Heart right ventricle (tissue), 16 donors: Measurements from ENCODE around the gene MOB3C. TPM values are rescaled to one million over a fixed set of nuclear protein-coding genes. Genes with fewer than 3 reads are reported as not detected.

Experiments used
- ATAC-seq, 8 donors: fragments of 200-7000 bp; cut with Tn5 transposase; one replicate each; pipeline ENCODE4 v1.9.1; 2020; ENCODE audit warnings: mild to moderate bottlenecking in 8 of 8, moderate library complexity in 8 of 8, moderate number of reproducible peaks in 1 of 8
- DNase-seq, 2 donors: peaks; one replicate each; pipeline ENCODE4 v3.0.0-alpha.2; 2020
- H3K27ac ChIP-seq, 10 donors: fragments of 200-600 bp; sonication (generic) in 2 of 10; one replicate each; pipeline versions ENCODE4 v1.5.0 to v1.8.0; 2020 to 2022; ENCODE audit warnings: mild to moderate bottlenecking in 3 of 10
- H3K27me3 ChIP-seq, 7 donors: fragments of 200-600 bp; one replicate each; pipeline ENCODE4 v1.8.0; 2021 to 2022; ENCODE audit warnings: mild to moderate bottlenecking in 2 of 7
- H3K36me3 ChIP-seq, 9 donors: fragments of 200-600 bp; sonication (generic) in 1 of 9; one replicate each; pipeline versions ENCODE4 v1.5.0 to v1.8.0; 2020 to 2022; ENCODE audit warnings: mild to moderate bottlenecking in 2 of 9
- H3K4me1 ChIP-seq, 9 donors: fragments of 200-600 bp; sonication (generic) in 1 of 9; one replicate each; pipeline versions ENCODE4 v1.5.0 to v1.8.0; 2020 to 2022; ENCODE audit warnings: mild to moderate bottlenecking in 4 of 9
- H3K4me3 ChIP-seq, 10 donors: fragments of 200-600 bp; sonication (generic) in 2 of 10; one replicate each; pipeline versions ENCODE4 v1.5.0 to v1.8.0; 2020 to 2022; ENCODE audit warnings: mild to moderate bottlenecking in 7 of 10, moderate library complexity in 2 of 10
- H3K9me3 ChIP-seq, 11 donors: fragments of 200-600 bp in 10 of 11; sonication (generic) in 2 of 11; one replicate each; pipeline versions ENCODE4 v1.5.0 to v1.8.0; 2013 to 2022; ENCODE audit warnings: mild to moderate bottlenecking in 2 of 11, control low read depth in 1 of 11, moderate library complexity in 1 of 11
- WGBS, 2 donors: extraction: QIAGEN DNeasy Blood & Tissue Kit; methylation state at CpG; one replicate each; pipeline ENCODE4 v1.1.7; 2013; ENCODE audit warnings: inconsistent platforms in 1 of 2; 5-methylcytosine and 5-hydroxymethylcytosine counted together
- intact Hi-C, 10 donors: fragments of 100-400 bp; cut with DNase I; formaldehyde crosslinking; loops; one replicate each; pipeline versions ENCODE4 v1.11.1 to v1.14.2; 2022
- polyA plus RNA-seq, 2 donors: library from polyadenylated mRNA; stranded (reverse); fragments of 200-250 nt; gene quantifications; one replicate each; pipeline ENCODE4 v1.2.3, GENCODE V29; 2013
- total RNA-seq, 10 donors: library from RNA; stranded (reverse); fragmentation: NEBNext Ultra II Directional in 3 of 10; extraction: Animal tissue kit (Norgen Biotek cat#: 25700) in 3 of 10; gene quantifications; one replicate each; pipeline versions ENCODE4 v1.2.1 to v1.2.4, GENCODE V29; 2021 to 2023
- TF ChIP-seq, protein P1 (sequence below), 9 donors: fragments of 200-600 bp; sonication (generic) in 2 of 9; IDR thresholded peaks; one replicate each; pipeline versions ENCODE4 v1.5.0 to v1.8.0; 2021 to 2022; ENCODE audit warnings: antibody characterized with exemption in 9 of 9, mild to moderate bottlenecking in 5 of 9, moderate library complexity in 1 of 9
- donor health status: Arrhythmogenic right ventricular cardiomyopathy.
- donor health status: ischemic (EF 13 %, LVEDD 7.1; RV severe dilation, severe dysfunction).
- donor health status: healthy with polysubstance abuse.
- donor health status: DM: no; HTN: yes; CAD: no.
- donor health status: DM: no; HTN: no; CAD: no.
- donor health status: ischemic (EF 25% LVEDD 6.9; RV normal size, moderate dysfunction).
- donor health status: ischemic (EF 25% LVEDD 5.7; RV mildly dilated, moderate dysfunction).
- donor health status: healthy.
- donor health status: DM: yes; HTN: yes; CAD: no.
- donor health status: Ischemic cardiomyopathy.
- donor health status: ischemic (EF 35%, LVEDD 5.7; RV mildly dilated, moderate dysfunction).
- donor health status: nonischemic (EF 11% LVEDD 7.7; RV severe dilation, severe dysfunction).
- donor health status: DM: yes; HTN: yes; CAD: no.
- donor health status: PGD.
- donor health status: ischemic (EF 29% LVEDD 5.4; RV normal size, mild dysfunction).
- donor health status: nonischemic (EF 23%, LVEDD 6.1; RV moderate dilation, normal function).

The MOB3C gene
- total and polyA plus RNA-seq, 12 donors, result 7.9 to 16.9 (median 10.8) TPM

GRCh38 chr1:46606255-46606965, 10.2 kb downstream of the MOB3C start:
- intact Hi-C loops, result no loop called here
- 94 to 98% methylated on average over 2 of the region's 2 CpGs for WGBS, 2 donors
- Histone ChIP-seq H3K27me3 (no peaks in the 10 kb centered on the region), H3K4me3 (no peak overlapping the region), H3K9me3 (no peaks in the 10 kb centered on the region), H3K4me1 (peaks cover 7 to 66% (median 56%) of the 10 kb centered on the region in 9 donors), H3K27ac (peak overlapping the region in 6 of 10 donors; percentile 1 to 80 (median 32)), H3K36me3 (peaks cover 0 to 37% (median 24%) of the 10 kb centered on the region in 9 donors)
- TF ChIP-seq, protein P1, sequence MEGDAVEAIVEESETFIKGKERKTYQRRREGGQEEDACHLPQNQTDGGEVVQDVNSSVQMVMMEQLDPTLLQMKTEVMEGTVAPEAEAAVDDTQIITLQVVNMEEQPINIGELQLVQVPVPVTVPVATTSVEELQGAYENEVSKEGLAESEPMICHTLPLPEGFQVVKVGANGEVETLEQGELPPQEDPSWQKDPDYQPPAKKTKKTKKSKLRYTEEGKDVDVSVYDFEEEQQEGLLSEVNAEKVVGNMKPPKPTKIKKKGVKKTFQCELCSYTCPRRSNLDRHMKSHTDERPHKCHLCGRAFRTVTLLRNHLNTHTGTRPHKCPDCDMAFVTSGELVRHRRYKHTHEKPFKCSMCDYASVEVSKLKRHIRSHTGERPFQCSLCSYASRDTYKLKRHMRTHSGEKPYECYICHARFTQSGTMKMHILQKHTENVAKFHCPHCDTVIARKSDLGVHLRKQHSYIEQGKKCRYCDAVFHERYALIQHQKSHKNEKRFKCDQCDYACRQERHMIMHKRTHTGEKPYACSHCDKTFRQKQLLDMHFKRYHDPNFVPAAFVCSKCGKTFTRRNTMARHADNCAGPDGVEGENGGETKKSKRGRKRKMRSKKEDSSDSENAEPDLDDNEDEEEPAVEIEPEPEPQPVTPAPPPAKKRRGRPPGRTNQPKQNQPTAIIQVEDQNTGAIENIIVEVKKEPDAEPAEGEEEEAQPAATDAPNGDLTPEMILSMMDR (IDR thresholded peaks at IDR 0.05), result no peak
- DNase-seq (no peak), ATAC-seq (no peak)

DNA sequence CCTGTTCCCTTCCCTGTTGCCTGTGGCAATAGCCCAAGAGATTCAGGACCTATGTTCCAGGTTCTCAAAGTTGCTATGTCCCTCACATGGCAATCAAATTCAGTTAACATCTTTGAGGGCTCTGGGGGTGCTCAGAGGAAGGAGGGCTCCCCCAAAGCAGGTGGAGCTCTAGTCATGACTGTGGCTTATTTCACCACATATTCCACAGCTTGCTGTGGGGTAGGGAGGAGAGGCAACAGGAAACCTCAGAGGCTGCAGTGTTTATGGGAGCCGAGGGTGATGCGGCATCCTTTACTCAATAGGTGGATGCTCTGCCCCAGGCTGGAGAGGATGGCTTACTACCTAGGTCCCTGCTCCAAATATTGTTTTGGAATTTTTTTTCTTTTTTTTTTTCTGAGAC, 11.4 kb downstream of the MOB3C start:
- peak overlapping the region in 1 of 10 donors; percentile 79 for H3K4me3 ChIP-seq
- H3K36me3 ChIP-seq, result peaks cover 0 to 26% (median 22%) of the 10 kb centered on the region in 9 donors
- intact Hi-C loops, result no loop called here
- DNase-seq (no peak), ATAC-seq (no peak)
- peak overlapping the region in 3 of 10 donors; percentile 78 to 94 (median 88) for H3K27ac ChIP-seq
- H3K9me3 ChIP-seq, result no peaks in the 10 kb centered on the region
- 78 to 87% methylated on average over 2 of the region's 2 CpGs for WGBS, 2 donors
- TF ChIP-seq, protein P1 (IDR thresholded peaks at IDR 0.05), result no peak
- no peaks in the 10 kb centered on the region for H3K27me3 ChIP-seq
- H3K4me1 ChIP-seq, result peaks cover 7 to 69% (median 58%) of the 10 kb centered on the region in 9 donors

- intact Hi-C loops, result no loop called here
- WGBS, 2 donors, result 0 to 1% methylated on average over 53 of the region's 53 CpGs
- TF ChIP-seq, protein P1 (IDR thresholded peaks at IDR 0.05), result peak in 4 of 9 donors; percentile 32 to 45 (median 38)
Observed at GRCh38 chr1:46603858-46604549, 12.6 kb downstream of the MOB3C start, which contains the start of gene MKNK1. MKNK1 (minus strand) TSS chr1:46604268; CDS start chr1:46583327, 20,941 bp downstream.

DNA sequence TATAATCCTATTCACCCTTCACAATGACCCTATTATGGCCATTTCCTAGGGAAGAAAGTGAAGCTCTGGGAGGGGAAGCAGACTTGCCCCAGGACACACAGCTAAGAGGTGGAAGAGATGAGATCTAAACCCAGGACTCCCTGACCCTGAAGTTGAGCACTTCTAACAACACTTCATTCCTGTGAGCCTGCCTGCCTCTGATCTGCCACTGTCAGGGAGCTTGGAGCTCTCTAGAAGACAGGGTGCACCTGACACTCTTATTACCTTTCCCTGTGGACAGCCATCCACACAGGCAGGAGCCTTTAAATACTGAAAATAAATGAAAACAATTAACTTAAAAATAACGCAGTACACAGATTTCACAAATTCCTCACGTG, 13.1 kb downstream of the MOB3C start:
- peak in 6 of 8 donors; percentile 6 to 27 (median 15) for ATAC-seq

More at GRCh38 chr1:46603858-46604549, 12.6 kb downstream of the MOB3C start, which contains the start of gene MKNK1:
- Histone ChIP-seq H3K27ac (peak within 1 kb of the TSS in 9 of 10 donors; percentile 74 to 94 (median 82)), H3K4me1 (peaks cover 7 to 82% (median 68%) of the 10 kb centered on the region in 9 donors), H3K9me3 (no peaks in the 10 kb centered on the region), H3K27me3 (no peaks in the 10 kb centered on the region), H3K4me3 (peak within 1 kb of the TSS; percentile 79 to 97 (median 84)), H3K36me3 (peaks cover 0 to 13% (median 10%) of the 10 kb centered on the region in 9 donors)
- ATAC-seq (peak; percentile 97 to 99 (median 97)), DNase-seq (peak; percentile 97 to 99)

More for the DNA sequence above, 13.1 kb downstream of the MOB3C start:
- Histone ChIP-seq H3K4me1 (peaks cover 7 to 86% (median 71%) of the 10 kb centered on the region in 9 donors), H3K27me3 (no peaks in the 10 kb centered on the region), H3K4me3 (peak overlapping the region; percentile 79 to 97 (median 84)), H3K36me3 (peaks cover 0 to 8% (median 4%) of the 10 kb centered on the region in 9 donors), H3K9me3 (no peaks in the 10 kb centered on the region), H3K27ac (peak overlapping the region in 9 of 10 donors; percentile 74 to 94 (median 82))
- intact Hi-C loops, result no loop called here
- DNase-seq, result no peak
- TF ChIP-seq, protein P1 (IDR thresholded peaks at IDR 0.05), result no peak
- WGBS, 2 donors, result 0 to 2% methylated on average over 2 of the region's 2 CpGs
